Measurements from ENCODE around the gene MYADM.

The MYADM gene

GRCh38 chr19:53915000-53915399 is 47.3 kb downstream of the MYADM start:
- DNase-seq, result no peak
- ATAC-seq, result no peak

GRCh38 chr19:53916004-53916403 is 48.3 kb downstream of the MYADM start:
- DNase-seq, result no peak
- no peak for ATAC-seq

GRCh38 chr19:53917356-53917755 is 49.7 kb downstream of the MYADM start:
- DNase-seq (no peak), ATAC-seq (no peak)

All from stimulated activated naive CD8-positive, alpha-beta T cell treated with anti-CD3 and anti-CD28 coated beads, Interleukin-15, Interleukin-2, amounts not matched to agents 100 U/mL and 50 U/mL, for 24 hours (primary cell).